Calu3 (cell line): ENCODE data around the gene BCAS3. TPM values are rescaled to one million over a fixed set of nuclear protein-coding genes. Genes with fewer than 3 reads are reported as not detected.

Experiments
- BruUV-seq: library from RNA; stranded (reverse); fragments of 400-500 nt; replicated peaks from 2 replicates; lab custom pipeline; 2021; lab: Mats Ljungman, UMichigan
- CTCF ChIA-PET: fragments of 300-600 bp; sonication (Branson Sonifier 250); formaldehyde crosslinking; loops from one replicate; lab custom pipeline; 2022; ENCODE audit warnings: antibody characterized with exemption; lab: Charles Lee
- DNase-seq: peaks from one replicate; pipeline ENCODE4 v3.0.0; 2022
- H3K27ac Mint-ChIP-seq: one replicate; pipeline ENCODE4 v1.8.0; 2022; ENCODE audit warnings: mixed read lengths; ENCODE audit not compliant: unreplicated experiment
- H3K27me3 Mint-ChIP-seq: one replicate; pipeline ENCODE4 v1.8.0; 2022; ENCODE audit warnings: mixed read lengths; ENCODE audit not compliant: unreplicated experiment
- H3K36me3 Mint-ChIP-seq: one replicate; pipeline ENCODE4 v1.8.0; 2022; ENCODE audit warnings: mild to moderate bottlenecking, moderate library complexity, mixed read lengths; ENCODE audit not compliant: insufficient read depth, unreplicated experiment
- H3K4me1 Mint-ChIP-seq: one replicate; pipeline ENCODE4 v1.8.0; 2022; ENCODE audit warnings: mild to moderate bottlenecking, low read depth, mixed read lengths; ENCODE audit not compliant: unreplicated experiment
- H3K4me3 Mint-ChIP-seq: one replicate; pipeline ENCODE4 v1.8.0; 2022; ENCODE audit warnings: mild to moderate bottlenecking, low read depth, moderate library complexity, mixed read lengths; ENCODE audit not compliant: unreplicated experiment
- H3K9me3 Mint-ChIP-seq: one replicate; pipeline ENCODE4 v1.8.0; 2022; ENCODE audit warnings: low read depth, mixed read lengths; ENCODE audit not compliant: unreplicated experiment
- intact Hi-C: fragments of 100-400 bp; cut with micrococcal nuclease; formaldehyde crosslinking; loops from one replicate; pipeline ENCODE4 v1.10.0; 2022; ENCODE audit not compliant: unreplicated experiment
- total RNA-seq: library from RNA; stranded (reverse); gene quantifications from 2 replicates; pipeline ENCODE4 v1.2.3, GENCODE V29; 2022
- TF ChIP-seq, protein P1 (sequence below): fragments of 200-600 bp; IDR thresholded peaks from one replicate; pipeline ENCODE4 v1.8.0; 2022; ENCODE audit warnings: antibody characterized with exemption; ENCODE audit not compliant: unreplicated experiment

Gene BCAS3
- total RNA-seq, 1 experiment from 2014 or later, result 10.9 TPM

- Mint-ChIP-seq H3K36me3 (no peaks in the 10 kb centered on the region), H3K4me3 (no peak overlapping the region), H3K27me3 (no peaks in the 10 kb centered on the region), H3K4me1 (no peaks in the 10 kb centered on the region), H3K27ac (no peak overlapping the region), H3K9me3 (no peaks in the 10 kb centered on the region)
- no peak for DNase-seq
- CTCF ChIA-PET, result no interaction called here
- no TSS peak for BruUV-seq
- TF ChIP-seq, protein P1, sequence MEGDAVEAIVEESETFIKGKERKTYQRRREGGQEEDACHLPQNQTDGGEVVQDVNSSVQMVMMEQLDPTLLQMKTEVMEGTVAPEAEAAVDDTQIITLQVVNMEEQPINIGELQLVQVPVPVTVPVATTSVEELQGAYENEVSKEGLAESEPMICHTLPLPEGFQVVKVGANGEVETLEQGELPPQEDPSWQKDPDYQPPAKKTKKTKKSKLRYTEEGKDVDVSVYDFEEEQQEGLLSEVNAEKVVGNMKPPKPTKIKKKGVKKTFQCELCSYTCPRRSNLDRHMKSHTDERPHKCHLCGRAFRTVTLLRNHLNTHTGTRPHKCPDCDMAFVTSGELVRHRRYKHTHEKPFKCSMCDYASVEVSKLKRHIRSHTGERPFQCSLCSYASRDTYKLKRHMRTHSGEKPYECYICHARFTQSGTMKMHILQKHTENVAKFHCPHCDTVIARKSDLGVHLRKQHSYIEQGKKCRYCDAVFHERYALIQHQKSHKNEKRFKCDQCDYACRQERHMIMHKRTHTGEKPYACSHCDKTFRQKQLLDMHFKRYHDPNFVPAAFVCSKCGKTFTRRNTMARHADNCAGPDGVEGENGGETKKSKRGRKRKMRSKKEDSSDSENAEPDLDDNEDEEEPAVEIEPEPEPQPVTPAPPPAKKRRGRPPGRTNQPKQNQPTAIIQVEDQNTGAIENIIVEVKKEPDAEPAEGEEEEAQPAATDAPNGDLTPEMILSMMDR, result no peak
- intact Hi-C loops, result no loop called here
Measured at GRCh38 chr17:61360318-61360943, 682.8 kb downstream of the BCAS3 start.

GRCh38 chr17:61361084-61361483, 683.4 kb downstream of the BCAS3 start:
- H3K36me3 Mint-ChIP-seq, result no peaks in the 10 kb centered on the region

DNA sequence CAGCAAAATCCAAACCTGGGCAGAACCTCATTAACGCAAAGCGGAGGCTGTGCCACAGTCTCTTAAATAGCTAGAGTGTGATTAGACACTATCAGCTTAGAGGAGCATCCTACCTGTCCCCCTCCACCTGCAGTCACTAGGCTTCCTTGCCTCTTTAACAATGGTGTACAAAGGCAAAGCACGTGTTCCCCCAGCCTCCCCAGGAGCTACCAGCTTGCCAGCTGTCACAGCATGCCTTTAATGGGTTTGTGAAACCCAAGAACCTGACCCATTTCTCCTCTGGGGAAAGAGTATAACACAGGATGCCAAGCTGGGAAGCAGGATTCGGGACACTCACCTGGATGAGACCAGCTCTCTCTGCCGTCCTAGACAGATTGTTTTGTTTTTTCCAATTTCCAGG, 684.7 kb downstream of the BCAS3 start:
- H3K27ac Mint-ChIP-seq, result no peak overlapping the region
- CTCF ChIA-PET, result interaction anchor here (0.5 kb wide), 1 partner anchor 1126 kb away, joined by 3 read pairs; no protein-coding TSS in a partner anchor
- no peak overlapping the region for H3K4me3 Mint-ChIP-seq
- no peaks in the 10 kb centered on the region for H3K9me3 Mint-ChIP-seq
- H3K27me3 Mint-ChIP-seq, result no peaks in the 10 kb centered on the region
- BruUV-seq, result no TSS peak
- TF ChIP-seq, protein P1, result no peak
- DNase-seq, result no peak
- intact Hi-C loops, result no loop called here
- H3K36me3 Mint-ChIP-seq, result no peaks in the 10 kb centered on the region
- no peaks in the 10 kb centered on the region for H3K4me1 Mint-ChIP-seq

More at GRCh38 chr17:61361084-61361483, 683.4 kb downstream of the BCAS3 start:
- H3K4me3 Mint-ChIP-seq, result no peak overlapping the region
- TF ChIP-seq, protein P1, result no peak
- CTCF ChIA-PET, result no interaction called here
- BruUV-seq, result no TSS peak
- no peaks in the 10 kb centered on the region for H3K4me1 Mint-ChIP-seq
- H3K9me3 Mint-ChIP-seq, result no peaks in the 10 kb centered on the region
- H3K27me3 Mint-ChIP-seq, result no peaks in the 10 kb centered on the region
- intact Hi-C loops, result no loop called here
- no peak for DNase-seq
- no peak overlapping the region for H3K27ac Mint-ChIP-seq

DNA sequence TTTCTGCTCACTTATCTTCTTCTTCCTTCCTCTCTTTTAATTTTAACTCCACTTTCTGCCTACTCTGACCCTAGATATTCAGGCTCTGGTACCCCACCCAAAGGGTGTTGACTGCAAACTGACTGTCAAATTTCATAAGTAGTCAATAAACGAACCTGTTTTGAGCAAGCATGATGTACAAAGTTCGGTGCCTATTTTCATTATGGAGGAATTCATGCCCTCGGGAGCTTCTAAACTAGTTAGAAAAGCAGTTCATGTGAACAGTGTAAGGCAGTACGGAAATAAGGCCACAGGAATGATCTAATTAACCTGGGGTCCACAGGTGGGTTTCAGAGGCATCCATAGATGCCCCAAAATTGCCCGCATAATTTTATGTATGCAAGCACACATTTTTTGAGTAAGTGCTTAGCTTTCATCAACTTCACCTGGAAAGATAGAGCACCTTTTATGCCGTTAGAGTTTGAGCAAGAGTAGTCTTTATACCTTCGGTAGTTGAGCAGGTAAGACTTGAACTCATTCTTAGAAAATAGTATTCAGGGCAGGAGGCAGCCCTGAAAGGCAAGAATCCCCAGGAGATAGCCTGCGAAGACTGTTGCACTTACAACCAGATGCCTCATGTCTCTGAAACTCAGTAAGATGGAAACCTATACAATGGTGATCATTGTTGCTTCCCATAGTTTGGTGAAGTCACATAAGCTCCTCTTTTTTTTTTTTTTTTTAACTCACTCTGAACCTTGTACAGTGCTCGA, 685.4 kb downstream of the BCAS3 start:
- Mint-ChIP-seq H3K9me3 (no peaks in the 10 kb centered on the region), H3K4me1 (no peaks in the 10 kb centered on the region), H3K27ac (no peak overlapping the region), H3K4me3 (no peak overlapping the region), H3K36me3 (no peaks in the 10 kb centered on the region), H3K27me3 (no peaks in the 10 kb centered on the region)
- TF ChIP-seq, protein P1, result no peak
- no peak for DNase-seq
- CTCF ChIA-PET, result interaction anchor here (0.5 to 0.7 kb wide), 2 partner anchors 12 to 1126 kb away, joined by 3 to 4 read pairs; no protein-coding TSS in a partner anchor
- BruUV-seq, result no TSS peak
- intact Hi-C loops, result no loop called here
